ENCODE measurements around the gene CRYBB3. TPM values are rescaled to one million over a fixed set of nuclear protein-coding genes. Genes with fewer than 3 reads are reported as not detected.
"Not testable (repeated sequence)": the region's sequence is repeated elsewhere in the genome, so short reads cannot be mapped to it uniquely, and the experiment has no call there.

Gene CRYBB3
- polyA plus RNA-seq, 1 donor (not counting 4 experiments of a cell fraction or from before 2014, with no cell fraction given), result not detected

DNA sequence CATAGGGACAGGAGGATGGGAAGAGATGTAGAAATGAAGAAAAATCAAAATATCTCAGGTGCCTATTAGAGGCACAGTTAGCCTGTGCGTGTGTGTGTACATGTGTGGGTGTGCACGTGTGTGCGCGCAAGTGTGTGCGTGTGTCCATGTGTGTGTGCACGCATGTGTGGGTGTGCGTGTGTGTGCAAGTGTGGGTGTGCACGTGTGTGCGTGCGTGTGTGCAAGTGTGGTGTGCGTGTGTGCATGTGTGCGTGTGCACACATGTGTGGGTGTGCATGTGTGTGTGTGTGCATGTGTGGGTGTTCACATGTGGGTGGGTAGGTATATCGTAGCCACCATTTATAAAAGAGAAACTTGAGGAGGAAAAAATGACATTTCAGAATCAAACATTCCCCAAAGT lies 29.2 kb downstream of the CRYBB3 start:
- Histone ChIP-seq H3K9ac (ENCODE audit: control insufficient read depth, extremely low read depth, insufficient read depth, low read length) (no peak overlapping the region), H3K4me2 (ENCODE audit: control insufficient read depth, extremely low read depth, insufficient read depth, low read depth, low read length) (no peak overlapping the region), H3K9me1 (ENCODE audit: control insufficient read depth, extremely low read depth, insufficient read depth, low read length) (no peaks in the 10 kb centered on the region), H3K36me3 (ENCODE audit: control insufficient read depth in 2 of 2, extremely low read depth in 1 of 2, insufficient read depth in 2 of 2, low read length in 2 of 2) (no peaks in the 10 kb centered on the region), H3K27me3 (ENCODE audit: control insufficient read depth, extremely low read depth, insufficient read depth, low read length) (peaks cover 6% of the 10 kb centered on the region), H3K4me3 (ENCODE audit: control insufficient read depth in 2 of 3, extremely low read depth in 1 of 3, insufficient read depth in 2 of 3, low read depth in 1 of 3, low read length in 3 of 3) (no peak overlapping the region), H3K27ac (ENCODE audit: control insufficient read depth, insufficient read depth, low read length) (no peak overlapping the region), H3K9me3 (ENCODE audit: control insufficient read depth, low read depth, low read length) (no peaks in the 10 kb centered on the region), H4K20me1 (ENCODE audit: control insufficient read depth, extremely low read depth, insufficient read depth, low read length) (no peaks in the 10 kb centered on the region), H3K79me2 (ENCODE audit: control insufficient read depth, insufficient read depth, low read length) (no peaks in the 10 kb centered on the region), H2AFZ (ENCODE audit: control insufficient read depth, low read length) (no peak overlapping the region), H3K4me1 (ENCODE audit: control insufficient read depth, extremely low read depth, insufficient read depth, low read length) (peaks cover 8% of the 10 kb centered on the region)
- DNase-seq (ENCODE audit: low read depth, low spot score) (no peak), FAIRE-seq (no peak)
- dilution Hi-C loops (cut with MboI; ENCODE audit: extremely low pct_ligation_motif_present, low sequenced_read_pairs), result no loop called here
- TF ChIP-seq EZH2 (IDR thresholded peaks at IDR 0.05; ENCODE audit: low read length), result no peak
- TF ChIP-seq, protein P1, sequence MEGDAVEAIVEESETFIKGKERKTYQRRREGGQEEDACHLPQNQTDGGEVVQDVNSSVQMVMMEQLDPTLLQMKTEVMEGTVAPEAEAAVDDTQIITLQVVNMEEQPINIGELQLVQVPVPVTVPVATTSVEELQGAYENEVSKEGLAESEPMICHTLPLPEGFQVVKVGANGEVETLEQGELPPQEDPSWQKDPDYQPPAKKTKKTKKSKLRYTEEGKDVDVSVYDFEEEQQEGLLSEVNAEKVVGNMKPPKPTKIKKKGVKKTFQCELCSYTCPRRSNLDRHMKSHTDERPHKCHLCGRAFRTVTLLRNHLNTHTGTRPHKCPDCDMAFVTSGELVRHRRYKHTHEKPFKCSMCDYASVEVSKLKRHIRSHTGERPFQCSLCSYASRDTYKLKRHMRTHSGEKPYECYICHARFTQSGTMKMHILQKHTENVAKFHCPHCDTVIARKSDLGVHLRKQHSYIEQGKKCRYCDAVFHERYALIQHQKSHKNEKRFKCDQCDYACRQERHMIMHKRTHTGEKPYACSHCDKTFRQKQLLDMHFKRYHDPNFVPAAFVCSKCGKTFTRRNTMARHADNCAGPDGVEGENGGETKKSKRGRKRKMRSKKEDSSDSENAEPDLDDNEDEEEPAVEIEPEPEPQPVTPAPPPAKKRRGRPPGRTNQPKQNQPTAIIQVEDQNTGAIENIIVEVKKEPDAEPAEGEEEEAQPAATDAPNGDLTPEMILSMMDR (optimal IDR thresholded peaks at IDR 0.05 in 1 of 3, IDR thresholded peaks at IDR 0.05 in 1 of 3, conservative IDR thresholded peaks at IDR 0.05 in 1 of 3; ENCODE audit: extremely low read depth in 1 of 3, insufficient read depth in 2 of 3, low read length in 3 of 3), result no peak

- H3K27ac ChIP-seq (ENCODE audit: control insufficient read depth, insufficient read depth, low read length); H3K9me3 ChIP-seq (ENCODE audit: control insufficient read depth, low read depth, low read length); H3K9me1 ChIP-seq (ENCODE audit: control insufficient read depth, extremely low read depth, insufficient read depth, low read length); dilution Hi-C loops (cut with MboI; ENCODE audit: extremely low pct_ligation_motif_present, low sequenced_read_pairs); H3K9ac ChIP-seq (ENCODE audit: control insufficient read depth, extremely low read depth, insufficient read depth, low read length); H3K79me2 ChIP-seq (ENCODE audit: control insufficient read depth, insufficient read depth, low read length); H3K4me3 ChIP-seq (ENCODE audit: control insufficient read depth in 2 of 3, extremely low read depth in 1 of 3, insufficient read depth in 2 of 3, low read depth in 1 of 3, low read length in 3 of 3); H2AFZ ChIP-seq (ENCODE audit: control insufficient read depth, low read length); H3K36me3 ChIP-seq (ENCODE audit: control insufficient read depth in 2 of 2, extremely low read depth in 1 of 2, insufficient read depth in 2 of 2, low read length in 2 of 2); H3K4me1 ChIP-seq (ENCODE audit: control insufficient read depth, extremely low read depth, insufficient read depth, low read length); DNase-seq (ENCODE audit: low read depth, low spot score); H3K4me2 ChIP-seq (ENCODE audit: control insufficient read depth, extremely low read depth, insufficient read depth, low read depth, low read length); H4K20me1 ChIP-seq (ENCODE audit: control insufficient read depth, extremely low read depth, insufficient read depth, low read length); H3K27me3 ChIP-seq (ENCODE audit: control insufficient read depth, extremely low read depth, insufficient read depth, low read length); FAIRE-seq: not testable (repeated sequence)
Measured at GRCh38 chr22:25230760-25231159, 31.1 kb downstream of the CRYBB3 start.

- no peaks in the 10 kb centered on the region for H3K9me3 ChIP-seq (ENCODE audit: control insufficient read depth, low read depth, low read length)
- H3K79me2 ChIP-seq (ENCODE audit: control insufficient read depth, insufficient read depth, low read length), result no peaks in the 10 kb centered on the region
- no peak overlapping the region for H3K27ac ChIP-seq (ENCODE audit: control insufficient read depth, insufficient read depth, low read length)
- H4K20me1 ChIP-seq (ENCODE audit: control insufficient read depth, extremely low read depth, insufficient read depth, low read length), result no peaks in the 10 kb centered on the region
- no peak overlapping the region for H3K9ac ChIP-seq (ENCODE audit: control insufficient read depth, extremely low read depth, insufficient read depth, low read length)
- H3K4me3 ChIP-seq (ENCODE audit: control insufficient read depth in 2 of 3, extremely low read depth in 1 of 3, insufficient read depth in 2 of 3, low read depth in 1 of 3, low read length in 3 of 3), result no peak overlapping the region
- TF ChIP-seq, protein P1 (optimal IDR thresholded peaks at IDR 0.05 in 1 of 3, IDR thresholded peaks at IDR 0.05 in 1 of 3, conservative IDR thresholded peaks at IDR 0.05 in 1 of 3; ENCODE audit: extremely low read depth in 1 of 3, insufficient read depth in 2 of 3, low read length in 3 of 3), result no peak
- no peak for TF ChIP-seq EZH2 (IDR thresholded peaks at IDR 0.05; ENCODE audit: low read length)
- peaks cover 3% of the 10 kb centered on the region for H3K27me3 ChIP-seq (ENCODE audit: control insufficient read depth, extremely low read depth, insufficient read depth, low read length)
- H3K4me2 ChIP-seq (ENCODE audit: control insufficient read depth, extremely low read depth, insufficient read depth, low read depth, low read length), result peak overlapping the region; percentile 16
- no peaks in the 10 kb centered on the region for H3K36me3 ChIP-seq (ENCODE audit: control insufficient read depth in 2 of 2, extremely low read depth in 1 of 2, insufficient read depth in 2 of 2, low read length in 2 of 2)
- FAIRE-seq (no peak), DNase-seq (ENCODE audit: low read depth, low spot score) (no peak)
- peaks cover 8% of the 10 kb centered on the region for H3K4me1 ChIP-seq (ENCODE audit: control insufficient read depth, extremely low read depth, insufficient read depth, low read length)
- dilution Hi-C loops (cut with MboI; ENCODE audit: extremely low pct_ligation_motif_present, low sequenced_read_pairs), result no loop called here
- H3K9me1 ChIP-seq (ENCODE audit: control insufficient read depth, extremely low read depth, insufficient read depth, low read length), result no peaks in the 10 kb centered on the region
- H2AFZ ChIP-seq (ENCODE audit: control insufficient read depth, low read length), result no peak overlapping the region
Measured at GRCh38 chr22:25232301-25232700, 32.6 kb downstream of the CRYBB3 start.

- H3K9ac ChIP-seq (ENCODE audit: control insufficient read depth, extremely low read depth, insufficient read depth, low read length); H3K4me3 ChIP-seq (ENCODE audit: control insufficient read depth in 2 of 3, extremely low read depth in 1 of 3, insufficient read depth in 2 of 3, low read depth in 1 of 3, low read length in 3 of 3); H3K9me1 ChIP-seq (ENCODE audit: control insufficient read depth, extremely low read depth, insufficient read depth, low read length); H3K27ac ChIP-seq (ENCODE audit: control insufficient read depth, insufficient read depth, low read length); H3K27me3 ChIP-seq (ENCODE audit: control insufficient read depth, extremely low read depth, insufficient read depth, low read length); H3K79me2 ChIP-seq (ENCODE audit: control insufficient read depth, insufficient read depth, low read length); H3K4me1 ChIP-seq (ENCODE audit: control insufficient read depth, extremely low read depth, insufficient read depth, low read length); FAIRE-seq; H3K9me3 ChIP-seq (ENCODE audit: control insufficient read depth, low read depth, low read length); dilution Hi-C loops (cut with MboI; ENCODE audit: extremely low pct_ligation_motif_present, low sequenced_read_pairs); H2AFZ ChIP-seq (ENCODE audit: control insufficient read depth, low read length); H3K4me2 ChIP-seq (ENCODE audit: control insufficient read depth, extremely low read depth, insufficient read depth, low read depth, low read length); H3K36me3 ChIP-seq (ENCODE audit: control insufficient read depth in 2 of 2, extremely low read depth in 1 of 2, insufficient read depth in 2 of 2, low read length in 2 of 2); H4K20me1 ChIP-seq (ENCODE audit: control insufficient read depth, extremely low read depth, insufficient read depth, low read length); DNase-seq (ENCODE audit: low read depth, low spot score): not testable (repeated sequence)
Measured at GRCh38 chr22:25233706-25234105, 34.0 kb downstream of the CRYBB3 start.
